HepG2 (cell line): ENCODE results near the gene ACACA. TPM values are rescaled to one million over a fixed set of nuclear protein-coding genes. Genes with fewer than 3 reads are reported as not detected.

Experiments used
- ARID2 ChIP-seq: sonication (generic); formaldehyde crosslinking; IDR thresholded peaks from 2 replicates; pipeline ENCODE4 v1.8.1; 2022; ENCODE audit warnings: mild to moderate bottlenecking, missing genetic modification reagents, borderline replicate concordance
- DNMT3B ChIP-seq: conservative IDR thresholded peaks from 2 replicates; pipeline ENCODE4 v1.6.1; 2016; ENCODE audit warnings: missing biosample characterization, control low read depth
- EHMT2 ChIP-seq: fragments of 200-600 bp; sonication (generic); IDR thresholded peaks from 2 replicates; pipeline ENCODE4 v1.7.0; 2017; ENCODE audit warnings: antibody characterized with exemption, low read depth, low read length, borderline replicate concordance
- HCFC1 ChIP-seq: fragments of 150-350 bp; IDR thresholded peaks from 2 replicates; pipeline ENCODE4 v1.6.1; 2014; ENCODE audit warnings: low read depth, low read length
- JUNB ChIP-seq: sonication (generic); formaldehyde crosslinking; IDR thresholded peaks from 2 replicates; pipeline ENCODE4 v1.8.0; 2022; ENCODE audit warnings: missing genetic modification reagents, mild to moderate bottlenecking, borderline replicate concordance
- MTA1 ChIP-seq: sonication (generic); formaldehyde crosslinking; IDR thresholded peaks from 2 replicates; pipeline ENCODE4 v1.4.0; 2020; ENCODE audit warnings: missing genetic modification reagents, mild to moderate bottlenecking, borderline replicate concordance
- PAX8 ChIP-seq: sonication (generic); formaldehyde crosslinking; IDR thresholded peaks from 2 replicates; pipeline ENCODE4 v1.8.0; 2022; ENCODE audit warnings: mild to moderate bottlenecking, missing genetic modification reagents, borderline replicate concordance
- TMF1 ChIP-seq: sonication (generic); formaldehyde crosslinking; IDR thresholded peaks from 2 replicates; pipeline ENCODE4 v1.8.1; 2022; ENCODE audit warnings: low read depth, missing genetic modification reagents
- ZNF17 ChIP-seq: sonication (generic); formaldehyde crosslinking; IDR thresholded peaks from 2 replicates; pipeline ENCODE4 v1.5.0; 2020; ENCODE audit warnings: mild to moderate bottlenecking, missing genetic modification reagents
- ZNF317 ChIP-seq: sonication (generic); formaldehyde crosslinking; IDR thresholded peaks from 2 replicates; pipeline ENCODE4 v1.5.0; 2020; ENCODE audit warnings: mild to moderate bottlenecking, missing genetic modification reagents
- ZNF644 ChIP-seq: IDR thresholded peaks from 2 replicates; pipeline ENCODE4 v1.6.1; 2016; ENCODE audit warnings: low read depth
- polyA plus RNA-seq, 8 experiments: library from polyadenylated mRNA; depleted of rRNA in 3 of 8; stranded (reverse) in 7 of 8; unstranded in 1 of 8; fragments of >200 nt; fragmentation: Illumina TruSeq in 4 of 8; extraction: Trizol in 4 of 8; gene quantifications; 2 replicates each; pipeline versions ENCODE4 v1.2.1 to v1.2.3, GENCODE V29; 2011 to 2016; ENCODE audit warnings: low read depth in 4 of 8, missing spikeins in 1 of 8, mixed read lengths in 1 of 8; ENCODE audit not compliant: insufficient read depth in 1 of 8
- total RNA-seq, 5 experiments: library from RNA; depleted of rRNA; stranded (reverse); fragments of >200 nt; fragmentation: Illumina TruSeq; extraction: Trizol; gene quantifications; 2 replicates each; pipeline ENCODE4 v1.2.3, GENCODE V29; 2016; ENCODE audit warnings: low read depth in 1 of 5
- TF ChIP-seq, protein P1 (sequence below): sonication (generic); formaldehyde crosslinking; IDR thresholded peaks from 2 replicates; pipeline ENCODE4 v1.4.0; 2020; ENCODE audit warnings: missing genetic modification reagents
- TF ChIP-seq, protein P2 (sequence below): sonication (generic); formaldehyde crosslinking; IDR thresholded peaks from 2 replicates; pipeline ENCODE4 v1.9.0; 2021; ENCODE audit warnings: missing genetic modification reagents, mild to moderate bottlenecking, borderline replicate concordance
- TF ChIP-seq, protein P3 (sequence below): sonication (generic); formaldehyde crosslinking; conservative IDR thresholded peaks from 2 replicates; pipeline ENCODE4 v1.4.0; 2020; ENCODE audit warnings: missing genetic modification reagents

ACACA gene
- total and polyA plus RNA-seq, 2 of the 13 experiments (the other 11 are each of a cell fraction or from before 2014, with no cell fraction given), result 39.2 to 47.2 TPM

DNA sequence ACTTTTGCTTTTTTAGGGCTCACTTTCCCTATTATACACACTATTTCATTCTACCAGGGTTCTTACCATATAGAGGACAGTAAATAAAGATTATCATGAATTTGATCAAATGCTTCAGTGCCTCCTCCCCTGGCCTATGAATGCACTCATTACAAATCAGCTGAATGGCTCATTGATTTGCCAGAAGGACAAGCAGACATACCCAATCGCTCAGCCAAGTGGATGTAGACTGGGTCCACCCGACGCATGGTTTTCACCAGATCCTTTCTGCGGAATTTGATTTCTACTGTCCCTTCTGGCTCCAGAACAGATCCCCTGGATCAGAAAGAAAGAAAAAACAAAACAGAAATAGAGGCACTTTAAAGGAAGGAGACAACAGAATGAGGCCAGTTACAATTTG is 295.3 kb downstream of the ACACA start (continued):
- TF ChIP-seq, protein P1, sequence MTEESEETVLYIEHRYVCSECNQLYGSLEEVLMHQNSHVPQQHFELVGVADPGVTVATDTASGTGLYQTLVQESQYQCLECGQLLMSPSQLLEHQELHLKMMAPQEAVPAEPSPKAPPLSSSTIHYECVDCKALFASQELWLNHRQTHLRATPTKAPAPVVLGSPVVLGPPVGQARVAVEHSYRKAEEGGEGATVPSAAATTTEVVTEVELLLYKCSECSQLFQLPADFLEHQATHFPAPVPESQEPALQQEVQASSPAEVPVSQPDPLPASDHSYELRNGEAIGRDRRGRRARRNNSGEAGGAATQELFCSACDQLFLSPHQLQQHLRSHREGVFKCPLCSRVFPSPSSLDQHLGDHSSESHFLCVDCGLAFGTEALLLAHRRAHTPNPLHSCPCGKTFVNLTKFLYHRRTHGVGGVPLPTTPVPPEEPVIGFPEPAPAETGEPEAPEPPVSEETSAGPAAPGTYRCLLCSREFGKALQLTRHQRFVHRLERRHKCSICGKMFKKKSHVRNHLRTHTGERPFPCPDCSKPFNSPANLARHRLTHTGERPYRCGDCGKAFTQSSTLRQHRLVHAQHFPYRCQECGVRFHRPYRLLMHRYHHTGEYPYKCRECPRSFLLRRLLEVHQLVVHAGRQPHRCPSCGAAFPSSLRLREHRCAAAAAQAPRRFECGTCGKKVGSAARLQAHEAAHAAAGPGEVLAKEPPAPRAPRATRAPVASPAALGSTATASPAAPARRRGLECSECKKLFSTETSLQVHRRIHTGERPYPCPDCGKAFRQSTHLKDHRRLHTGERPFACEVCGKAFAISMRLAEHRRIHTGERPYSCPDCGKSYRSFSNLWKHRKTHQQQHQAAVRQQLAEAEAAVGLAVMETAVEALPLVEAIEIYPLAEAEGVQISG (CRISPR knock-in tag), result no peak
- no peak for TF ChIP-seq JUNB
- TF ChIP-seq TMF1 (CRISPR knock-in tag), result no peak
- no peak for TF ChIP-seq ZNF317 (CRISPR knock-in tag)
- no peak for TF ChIP-seq EHMT2
- no peak for TF ChIP-seq ZNF644
- no peak for TF ChIP-seq ZNF17 (CRISPR knock-in tag)
- TF ChIP-seq HCFC1, result no peak
- TF ChIP-seq DNMT3B, result no peak
- TF ChIP-seq, protein P2, sequence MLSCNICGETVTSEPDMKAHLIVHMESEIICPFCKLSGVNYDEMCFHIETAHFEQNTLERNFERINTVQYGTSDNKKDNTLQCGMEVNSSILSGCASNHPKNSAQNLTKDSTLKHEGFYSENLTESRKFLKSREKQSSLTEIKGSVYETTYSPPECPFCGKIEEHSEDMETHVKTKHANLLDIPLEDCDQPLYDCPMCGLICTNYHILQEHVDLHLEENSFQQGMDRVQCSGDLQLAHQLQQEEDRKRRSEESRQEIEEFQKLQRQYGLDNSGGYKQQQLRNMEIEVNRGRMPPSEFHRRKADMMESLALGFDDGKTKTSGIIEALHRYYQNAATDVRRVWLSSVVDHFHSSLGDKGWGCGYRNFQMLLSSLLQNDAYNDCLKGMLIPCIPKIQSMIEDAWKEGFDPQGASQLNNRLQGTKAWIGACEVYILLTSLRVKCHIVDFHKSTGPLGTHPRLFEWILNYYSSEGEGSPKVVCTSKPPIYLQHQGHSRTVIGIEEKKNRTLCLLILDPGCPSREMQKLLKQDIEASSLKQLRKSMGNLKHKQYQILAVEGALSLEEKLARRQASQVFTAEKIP (CRISPR knock-in tag), result no peak
- no peak for TF ChIP-seq MTA1
- TF ChIP-seq ARID2 (CRISPR knock-in tag), result no peak
- no peak for TF ChIP-seq PAX8
- TF ChIP-seq, protein P3, sequence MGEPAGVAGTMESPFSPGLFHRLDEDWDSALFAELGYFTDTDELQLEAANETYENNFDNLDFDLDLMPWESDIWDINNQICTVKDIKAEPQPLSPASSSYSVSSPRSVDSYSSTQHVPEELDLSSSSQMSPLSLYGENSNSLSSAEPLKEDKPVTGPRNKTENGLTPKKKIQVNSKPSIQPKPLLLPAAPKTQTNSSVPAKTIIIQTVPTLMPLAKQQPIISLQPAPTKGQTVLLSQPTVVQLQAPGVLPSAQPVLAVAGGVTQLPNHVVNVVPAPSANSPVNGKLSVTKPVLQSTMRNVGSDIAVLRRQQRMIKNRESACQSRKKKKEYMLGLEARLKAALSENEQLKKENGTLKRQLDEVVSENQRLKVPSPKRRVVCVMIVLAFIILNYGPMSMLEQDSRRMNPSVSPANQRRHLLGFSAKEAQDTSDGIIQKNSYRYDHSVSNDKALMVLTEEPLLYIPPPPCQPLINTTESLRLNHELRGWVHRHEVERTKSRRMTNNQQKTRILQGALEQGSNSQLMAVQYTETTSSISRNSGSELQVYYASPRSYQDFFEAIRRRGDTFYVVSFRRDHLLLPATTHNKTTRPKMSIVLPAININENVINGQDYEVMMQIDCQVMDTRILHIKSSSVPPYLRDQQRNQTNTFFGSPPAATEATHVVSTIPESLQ (CRISPR knock-in tag), result no peak
